HG03025 (cell line): ENCODE data around the gene NDUFC2.
"Not testable (repeated sequence)": the region's sequence is repeated elsewhere in the genome, so short reads cannot be mapped to it uniquely, and the experiment has no call there.

Source experiments
- ATAC-seq: cut with Tn5 transposase; IDR thresholded peaks from one replicate; pipeline ENCODE4 v1.9.1; 2021; ENCODE audit warnings: mild to moderate bottlenecking, moderate library complexity; ENCODE audit not compliant: unreplicated experiment, low FRiP score

Gene NDUFC2

DNA sequence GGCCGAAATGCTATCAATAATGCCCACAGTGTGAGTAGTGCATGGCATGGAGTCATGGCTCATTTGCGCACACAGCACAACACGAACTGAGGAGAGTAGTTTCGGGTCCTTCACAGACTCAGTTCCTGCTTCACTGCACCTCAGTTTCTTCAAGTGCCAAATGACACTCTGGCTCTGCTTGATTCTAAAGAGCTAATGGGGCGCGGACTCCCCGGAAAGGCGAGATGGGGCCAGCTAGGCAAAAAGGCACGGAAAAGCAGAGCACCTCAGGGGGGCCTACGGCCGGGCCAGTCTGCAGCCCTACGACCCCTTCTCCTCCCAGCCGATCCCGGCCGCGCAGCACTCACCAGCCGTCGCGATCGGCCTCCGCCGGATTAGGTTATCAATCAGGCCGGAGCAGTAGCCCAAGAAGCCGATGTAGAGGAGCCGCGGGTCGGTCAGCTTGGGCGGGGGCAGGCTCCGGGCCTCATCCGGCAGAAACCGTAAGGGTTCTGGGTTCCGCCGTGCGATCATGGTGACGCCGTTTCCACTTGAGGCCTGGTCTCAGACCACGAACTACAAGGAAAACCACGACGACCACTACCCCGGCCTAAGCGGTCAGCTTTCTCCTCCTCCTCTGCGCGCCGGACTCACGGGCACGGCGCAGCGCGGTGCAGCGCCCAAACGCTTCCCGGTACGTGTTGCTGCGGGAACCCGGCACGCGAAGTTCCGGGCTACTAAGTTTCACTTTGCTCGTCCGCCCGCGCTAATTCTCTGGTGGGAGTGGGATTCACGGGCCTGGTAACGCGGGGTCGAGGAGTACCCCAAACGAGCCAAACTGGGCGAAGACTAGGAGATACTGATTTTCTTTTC lies at the start of gene NDUFC2:
Gene NDUFC2 (minus strand): TSS at position 631 of the 852 bp plus-strand sequence. CDS start 118 bp downstream, at position 513.
- ATAC-seq: peak; percentile 62

DNA sequence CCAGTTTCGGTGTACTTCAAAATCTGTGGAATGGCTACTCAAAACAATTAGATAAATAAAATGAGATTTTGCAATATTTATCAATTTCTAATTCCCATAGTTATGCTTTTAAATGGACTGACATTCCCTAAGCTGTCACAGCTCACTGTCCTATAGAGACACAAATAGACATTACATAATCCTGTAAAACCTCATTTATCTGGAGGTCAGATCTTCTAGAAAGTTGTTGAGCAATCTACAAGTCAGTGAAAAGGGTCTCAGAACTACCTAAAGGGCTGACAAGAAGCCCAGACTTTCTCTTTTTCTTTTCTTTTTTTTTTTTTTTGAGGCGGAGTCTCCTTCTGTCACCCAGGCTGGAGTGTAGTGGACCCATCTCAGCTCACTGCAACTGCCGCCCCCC lies 47.7 kb upstream of the NDUFC2 start:
- no peak for ATAC-seq

DNA sequence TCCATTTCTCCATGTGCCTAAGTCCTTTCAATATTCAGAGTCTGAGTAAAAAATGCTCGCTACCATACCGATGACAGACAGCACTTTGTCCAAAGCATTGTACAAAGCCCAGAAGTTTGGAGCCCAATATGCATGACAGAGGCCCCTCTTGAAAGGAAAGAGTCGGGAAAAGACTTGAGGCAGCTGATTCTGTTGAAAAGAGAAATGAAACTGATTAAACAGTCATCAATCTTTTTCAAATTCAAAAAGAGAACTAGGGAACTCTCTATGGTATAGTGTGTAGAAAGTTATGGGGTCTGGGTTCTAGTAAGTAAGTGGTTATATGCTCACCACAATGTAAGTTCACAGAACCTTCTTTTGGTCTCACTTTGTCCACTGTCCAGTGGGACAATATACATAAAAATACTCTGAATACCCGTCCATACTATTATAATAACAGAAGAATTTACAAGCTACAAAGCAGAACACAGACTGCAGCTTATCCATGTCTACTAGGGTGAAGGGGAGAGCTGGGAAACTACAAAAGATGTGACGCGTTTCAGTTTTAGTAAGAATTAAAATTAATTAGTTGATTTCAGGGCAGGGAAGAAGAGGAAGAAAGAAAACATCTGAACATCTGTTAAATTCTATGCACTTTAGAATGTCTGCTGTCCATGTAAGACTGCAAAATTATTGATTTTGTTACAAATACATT lies 33.1 kb upstream of the NDUFC2 start:
- ATAC-seq: peak; percentile 63

DNA sequence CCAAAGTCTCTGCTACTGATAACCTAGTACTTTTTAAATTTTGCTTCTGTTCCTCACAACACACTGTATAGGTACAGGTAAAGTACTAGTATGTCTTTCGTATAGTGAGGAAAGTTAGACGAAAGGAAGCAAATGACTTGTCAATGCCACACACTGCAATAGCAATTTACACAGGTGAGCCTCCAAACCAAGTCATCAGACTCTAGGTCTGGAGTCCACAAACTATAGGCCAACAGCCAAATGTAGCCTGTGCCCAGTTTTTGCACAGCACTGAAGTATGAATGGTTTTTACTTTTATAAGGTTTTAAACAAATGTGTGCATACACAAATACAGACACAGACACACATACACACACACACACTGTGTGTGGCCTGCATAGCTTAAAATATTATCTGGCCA lies 31.6 kb upstream of the NDUFC2 start:
- no peak for ATAC-seq

DNA sequence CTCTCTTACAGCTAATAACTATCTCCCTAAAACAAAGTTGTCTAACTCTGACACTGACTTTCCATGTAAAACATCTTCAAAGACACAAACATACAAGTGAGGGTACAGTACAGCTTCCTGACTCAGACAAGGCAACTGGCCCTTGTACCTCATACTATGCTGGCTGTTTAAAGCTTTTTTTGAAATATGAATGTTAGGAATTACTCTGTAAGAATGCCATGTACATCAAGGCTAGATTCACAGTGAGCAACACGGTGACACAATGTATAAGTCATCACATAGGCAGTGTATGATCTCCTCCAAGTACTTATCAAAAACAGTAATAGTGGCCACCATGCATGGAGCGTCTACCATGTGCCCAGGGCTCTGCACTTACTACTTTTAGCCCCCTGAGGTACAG lies 31.2 kb upstream of the NDUFC2 start:
- no peak for ATAC-seq

DNA sequence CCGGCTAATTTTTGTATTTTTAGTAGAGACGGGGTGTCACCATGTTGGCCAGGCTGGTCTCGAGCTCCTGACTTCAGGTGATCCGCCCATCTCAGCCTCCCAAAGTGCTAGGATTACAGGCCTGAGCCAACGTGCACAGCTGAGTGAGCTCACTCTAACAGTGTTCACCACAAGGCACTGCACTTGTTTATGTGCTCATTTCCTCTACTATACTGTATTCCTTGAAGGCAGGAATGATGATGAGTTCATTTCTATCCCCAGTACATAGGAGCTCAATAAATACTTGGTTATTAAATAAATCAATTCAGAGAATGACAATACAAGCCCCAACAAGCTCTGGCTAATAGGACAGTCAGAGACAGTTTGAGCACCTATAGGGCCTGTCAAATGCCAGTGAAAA lies 30.7 kb upstream of the NDUFC2 start:
- ATAC-seq: no peak

DNA sequence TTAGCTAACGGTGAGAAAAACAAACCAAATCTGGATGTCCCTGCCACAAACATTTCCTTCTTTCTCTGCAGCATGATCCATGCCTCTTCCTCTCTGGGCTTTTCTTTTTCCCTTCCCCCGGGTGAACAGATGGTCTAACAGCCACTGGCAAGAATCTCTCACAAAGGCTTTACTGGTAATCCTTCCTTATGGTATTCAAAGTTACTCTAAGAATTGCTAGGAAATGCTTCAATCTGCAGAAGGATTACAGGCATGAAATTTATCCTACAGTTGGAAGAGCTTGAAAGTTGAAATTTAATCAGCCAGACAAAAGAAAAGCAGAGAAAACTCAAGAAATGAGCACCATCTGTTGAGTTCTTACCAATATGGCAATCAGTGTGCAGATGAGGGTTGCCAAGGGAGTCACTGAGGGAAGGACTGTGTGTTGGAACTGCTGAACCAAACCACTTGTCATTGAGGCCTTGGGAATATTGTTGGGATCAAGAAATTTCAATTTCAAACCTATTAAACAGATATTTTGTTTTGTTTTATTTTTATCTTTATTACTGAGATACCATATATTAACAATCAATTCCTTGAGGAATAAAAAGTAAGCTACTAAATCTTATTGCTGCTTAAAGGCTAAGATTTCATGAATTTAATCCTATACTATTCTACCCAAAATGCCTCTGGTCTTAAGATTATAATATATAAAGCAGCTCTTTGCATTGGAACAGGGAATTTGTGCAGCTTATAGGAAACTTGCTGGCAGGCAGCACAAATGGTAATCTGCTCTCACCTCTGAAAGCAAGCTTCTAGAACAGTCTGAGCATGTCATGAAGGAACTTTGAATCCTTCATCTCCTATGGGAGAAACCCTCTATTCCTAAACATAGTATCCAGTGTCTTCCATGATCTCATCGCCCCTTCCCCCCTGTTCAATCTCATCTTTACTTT lies 29.7 kb upstream of the NDUFC2 start:
- no peak for ATAC-seq

DNA sequence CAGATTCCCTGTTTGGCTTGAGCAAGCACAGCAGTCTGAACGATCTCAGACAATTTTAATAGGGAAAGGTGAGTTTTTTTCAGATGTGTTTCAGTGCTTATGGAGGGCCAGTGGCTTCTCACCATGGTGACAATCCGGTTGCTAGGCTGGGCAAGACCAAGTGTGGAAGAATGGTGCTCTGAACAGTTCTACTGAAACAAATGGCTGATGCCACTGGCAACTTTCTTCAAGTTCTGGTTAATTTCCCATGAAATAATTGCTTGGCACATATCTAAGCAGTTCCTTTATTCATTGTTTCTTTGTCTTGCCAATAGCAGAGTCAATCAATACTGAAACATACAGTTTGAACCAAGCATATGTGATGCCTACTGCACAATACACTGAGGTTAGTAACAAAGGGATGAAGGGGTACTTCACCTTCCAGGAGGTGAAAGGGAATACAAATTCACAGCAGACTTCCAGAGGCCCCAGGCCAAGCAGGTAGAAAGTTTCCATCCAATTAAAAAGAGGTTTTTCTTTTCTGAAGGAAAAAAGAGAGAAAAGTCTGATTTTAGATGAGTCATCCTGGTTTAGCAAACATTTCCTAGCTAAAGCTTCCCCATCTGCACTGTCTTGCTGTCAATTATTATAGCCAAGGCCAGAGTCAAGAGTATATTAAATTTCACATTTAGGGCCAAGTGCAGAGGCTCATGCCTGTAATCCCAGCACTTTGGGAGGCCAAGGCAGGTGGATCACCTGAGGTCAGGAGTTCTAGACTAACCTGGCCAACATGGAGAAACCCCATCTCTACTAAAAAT lies 21.2 kb upstream of the NDUFC2 start:
- ATAC-seq: no peak

DNA sequence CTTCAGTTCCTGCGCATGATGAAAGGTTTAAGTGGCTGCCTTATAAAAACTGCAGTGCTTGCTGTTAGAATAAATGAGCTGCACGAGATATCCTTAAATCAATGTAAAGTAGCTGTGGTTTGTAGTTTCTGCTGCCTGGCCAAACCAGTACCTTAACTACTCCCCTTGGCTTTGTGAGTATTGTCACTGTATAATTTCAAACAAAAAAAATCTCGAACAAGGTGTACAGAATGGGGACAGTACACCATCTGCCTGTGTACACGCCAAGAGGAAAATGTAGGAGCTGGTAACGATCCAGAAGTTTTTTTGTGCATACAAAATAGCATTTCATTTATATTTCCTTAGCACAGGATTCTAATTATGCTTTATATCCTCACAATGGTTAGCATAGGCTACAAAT lies 20.6 kb upstream of the NDUFC2 start:
- ATAC-seq: no peak

DNA sequence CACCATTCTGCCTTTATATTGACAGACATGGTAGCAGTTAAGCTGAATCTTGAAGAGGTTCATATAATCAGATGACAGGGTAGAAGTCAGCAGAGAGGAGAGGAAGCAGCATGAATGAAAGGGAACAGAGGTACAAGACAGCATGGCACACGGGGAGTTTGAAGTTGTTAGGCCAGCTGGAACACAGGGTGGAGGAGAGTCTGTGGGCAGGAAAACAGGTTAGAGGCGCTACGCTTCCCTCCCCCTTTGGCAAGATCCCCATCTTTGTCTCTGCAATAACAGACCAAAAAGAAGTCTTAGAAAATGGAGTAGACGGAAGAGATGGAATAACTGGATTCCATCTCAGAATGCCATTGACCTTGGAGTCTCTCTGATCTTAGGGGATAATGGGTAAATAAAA lies 20.0 kb upstream of the NDUFC2 start:
- ATAC-seq: no peak

DNA sequence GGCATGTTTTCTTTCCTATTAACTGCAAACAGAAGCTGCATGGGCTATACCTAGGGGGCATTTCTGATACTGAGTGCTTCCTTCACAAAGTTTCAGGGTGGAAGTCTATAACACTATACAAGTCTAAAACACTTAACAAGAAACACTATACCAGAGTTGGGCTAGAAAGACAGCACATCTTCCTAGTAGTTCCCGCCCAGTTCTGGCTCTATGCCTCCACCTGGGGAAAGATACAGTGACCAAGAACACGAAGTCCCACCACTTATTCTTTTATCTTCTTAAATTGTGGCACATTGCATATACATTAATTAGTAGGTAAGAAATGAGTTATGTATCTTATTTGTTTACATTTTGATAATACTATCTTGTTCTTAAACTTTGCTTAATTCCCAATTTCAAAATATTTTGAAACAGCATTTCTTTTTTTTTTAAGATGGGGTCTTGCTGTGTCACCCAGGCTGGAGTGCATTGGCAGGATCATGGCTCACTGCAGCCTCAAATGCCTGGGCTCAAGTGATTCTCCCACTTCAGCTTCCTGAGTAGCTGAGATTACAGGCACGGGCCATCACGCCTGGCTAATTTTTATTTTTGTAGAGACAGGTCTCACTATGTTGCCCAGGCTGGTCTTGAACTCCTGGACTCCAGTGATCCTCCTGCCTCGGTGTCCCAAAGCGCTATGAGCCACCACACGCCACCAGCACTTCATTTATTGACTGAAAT lies 18.2 kb upstream of the NDUFC2 start:
- ATAC-seq: no peak

DNA sequence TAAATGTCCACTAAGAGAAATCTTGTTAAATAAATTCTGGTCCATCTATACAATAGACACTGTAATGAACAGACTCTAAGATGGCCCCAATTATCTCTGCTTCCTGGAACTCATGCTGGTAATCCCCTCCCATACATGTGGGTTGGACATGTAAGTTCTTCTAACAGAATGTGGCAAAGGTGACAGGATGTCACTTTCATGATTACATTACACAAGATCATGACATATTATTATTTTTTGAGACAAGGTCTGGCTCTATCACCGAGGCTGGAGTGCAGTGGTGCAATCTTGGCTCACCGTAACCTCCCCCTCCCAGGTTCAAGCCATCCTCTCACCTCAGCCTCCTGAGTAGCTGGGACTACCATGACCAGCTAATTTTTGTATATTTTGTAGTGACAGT lies 14.6 kb upstream of the NDUFC2 start:
- ATAC-seq: no peak

DNA sequence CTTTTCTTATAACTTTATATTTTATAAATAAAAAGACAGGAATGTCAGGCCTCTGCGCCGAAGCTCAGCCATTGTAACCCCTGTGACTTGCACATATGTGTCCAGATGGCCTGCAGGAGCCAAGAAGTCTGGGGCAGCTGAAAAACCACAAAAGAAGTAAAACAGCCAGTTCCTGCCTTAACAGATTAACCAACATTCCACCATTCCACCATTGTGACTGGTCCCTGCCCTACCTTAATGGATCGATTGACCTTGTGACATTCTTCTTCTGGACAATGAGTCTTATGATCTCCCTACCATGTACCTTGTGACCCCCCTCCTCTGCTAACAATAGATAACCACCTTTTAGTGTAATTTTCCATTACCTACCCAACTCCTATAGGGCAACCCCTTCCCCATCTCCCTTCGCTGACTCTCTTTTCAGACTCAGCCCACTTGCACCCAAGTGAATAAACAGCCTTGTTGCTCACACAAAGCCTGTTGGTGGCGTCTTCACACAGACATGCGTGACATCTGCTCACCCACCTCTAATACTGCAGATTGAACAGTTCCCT lies 6.9 kb upstream of the NDUFC2 start:
- not testable (repeated sequence) for ATAC-seq

DNA sequence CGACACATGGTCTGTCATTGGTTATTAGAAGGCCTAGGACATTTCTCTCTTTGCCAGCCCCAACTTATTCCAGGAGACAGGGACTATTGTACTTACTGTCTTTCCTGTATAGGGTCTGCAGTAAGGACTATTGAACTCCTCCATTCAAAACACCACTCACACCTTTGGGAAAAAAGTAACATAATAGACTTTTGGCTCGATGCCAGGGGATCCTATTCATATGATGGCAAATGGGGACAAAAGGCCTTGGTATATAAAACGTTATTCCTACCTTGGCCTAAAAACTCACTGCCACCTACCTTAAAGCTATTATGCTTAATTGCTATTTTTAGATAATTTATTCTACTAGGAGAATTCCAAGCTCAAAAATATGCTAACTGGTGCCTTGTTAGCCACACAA lies 6.3 kb upstream of the NDUFC2 start:
- no peak for ATAC-seq

DNA sequence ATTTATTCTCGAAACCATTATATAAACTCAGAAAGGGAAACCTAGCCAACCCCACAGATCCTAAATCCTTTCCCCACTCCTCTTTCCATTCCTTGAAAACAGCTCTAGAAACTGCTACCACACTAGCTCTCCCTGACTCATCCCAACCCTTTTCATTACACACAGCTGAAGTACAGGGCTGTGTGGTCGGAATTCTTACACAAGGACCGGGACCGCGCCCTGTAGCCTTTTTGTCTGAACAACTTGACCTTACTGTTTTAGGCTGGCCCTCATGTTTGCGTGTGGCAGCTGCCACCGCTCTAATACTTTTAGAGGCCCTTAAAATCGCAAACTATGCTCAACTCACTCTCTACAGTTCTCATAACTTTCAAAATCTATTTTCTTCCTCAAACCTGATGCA lies 4.8 kb upstream of the NDUFC2 start:
- not testable (repeated sequence) for ATAC-seq

DNA sequence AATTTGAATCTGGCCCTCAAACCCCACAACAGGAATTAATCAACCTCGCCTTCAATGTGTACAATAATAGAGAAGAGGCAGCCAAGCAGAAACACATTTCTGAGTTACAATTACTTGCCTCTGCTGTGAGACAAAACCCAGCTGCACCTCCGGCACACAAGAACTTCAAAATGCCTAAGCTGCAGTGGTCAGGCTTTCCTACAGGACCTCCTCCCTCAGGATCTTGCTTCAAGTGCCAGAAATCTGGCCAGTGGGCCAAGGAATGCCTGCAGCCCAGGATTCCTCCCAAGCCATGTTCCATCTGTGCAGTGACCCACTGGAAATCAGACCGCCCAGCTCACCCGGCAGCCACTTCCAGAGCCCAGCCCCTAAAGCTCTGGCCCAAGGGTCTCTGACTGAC lies 3.4 kb upstream of the NDUFC2 start:
- no peak for ATAC-seq

DNA sequence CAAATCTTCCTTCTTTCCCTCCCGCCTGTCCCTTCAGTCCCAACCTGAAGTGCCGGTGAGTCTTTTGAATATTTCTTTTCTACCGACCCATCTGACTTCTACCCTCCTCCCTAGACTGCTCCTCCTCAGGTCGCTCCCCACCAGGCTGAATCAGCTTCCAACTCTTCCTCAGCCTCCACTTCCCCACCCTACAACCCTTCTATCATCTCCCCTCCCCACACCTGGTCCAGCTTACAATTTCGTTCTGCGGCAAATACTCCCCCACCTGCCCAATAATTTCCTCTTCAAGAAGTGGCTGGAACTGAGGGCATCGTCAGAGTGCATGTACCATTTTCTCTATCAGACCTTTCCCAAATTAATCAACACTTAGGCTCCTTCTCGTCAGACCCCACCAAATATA lies 2.5 kb upstream of the NDUFC2 start:
- ATAC-seq: no peak

DNA sequence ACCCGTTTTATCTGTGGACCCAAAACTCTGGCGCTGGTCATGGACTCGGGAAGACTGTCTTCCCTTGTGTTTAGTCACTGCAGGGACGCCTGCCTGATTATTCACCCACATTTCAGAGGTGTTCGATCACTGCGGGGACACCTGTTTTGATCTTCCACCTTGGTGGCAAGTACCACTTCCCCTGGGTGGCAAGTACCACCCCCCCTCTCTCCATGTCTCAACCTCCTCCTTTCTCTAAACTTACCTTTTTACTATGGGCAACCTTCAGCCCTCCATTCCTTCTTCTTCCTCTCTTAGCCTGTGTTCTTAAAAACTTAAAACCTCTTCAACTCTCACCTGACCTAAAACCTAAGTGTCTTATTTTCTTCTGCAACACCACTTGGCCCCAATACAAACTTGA lies 1.9 kb upstream of the NDUFC2 start:
- no peak for ATAC-seq

DNA sequence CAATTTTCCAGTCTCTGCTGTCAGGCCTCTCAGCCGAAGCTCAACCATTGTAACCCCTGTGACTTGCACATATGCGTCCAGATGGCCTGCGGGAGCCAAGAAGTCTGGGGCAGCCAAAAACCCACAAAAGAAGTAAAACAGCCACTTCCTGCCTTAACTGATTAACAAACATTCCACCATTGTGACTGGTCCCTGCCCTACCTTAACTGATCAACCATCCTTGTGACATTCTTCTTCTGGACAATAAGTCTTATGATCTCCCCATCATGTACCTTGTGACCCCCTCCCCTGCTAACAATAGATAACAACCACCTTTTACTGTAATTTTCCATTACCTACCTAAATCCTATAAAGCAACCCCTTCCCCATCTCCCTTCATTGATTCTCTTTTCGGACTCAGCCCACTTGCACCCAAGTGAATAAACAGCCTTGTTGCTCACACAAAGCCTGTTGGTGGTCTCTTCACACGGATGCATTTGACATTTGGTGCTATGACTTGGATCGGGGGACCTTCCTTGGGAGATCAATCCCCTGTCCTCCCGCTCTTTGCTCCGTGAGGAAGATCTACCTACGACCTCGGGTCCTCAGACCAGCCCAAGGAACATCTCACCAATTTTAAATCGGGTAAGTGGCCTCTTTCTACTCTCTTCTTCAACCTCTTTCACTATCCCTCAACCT lies 1.3 kb upstream of the NDUFC2 start:
- no peak for ATAC-seq
